Neural cell (in vitro differentiated cells): Measurements from ENCODE around the gene ONECUT3. TPM values are rescaled to one million over a fixed set of nuclear protein-coding genes. Genes with fewer than 3 reads are reported as not detected.
A peak's percentile ranks its signal among the peaks of the same experiment; 100 is the strongest.

Experiments used
- H2AFZ ChIP-seq: fragments of 200-600, 300-800 bp; sonication (generic), shearing (Covaris generic); 2 replicates; pipeline ENCODE4 v1.6.0; 2014; ENCODE audit warnings: low read depth, mild to moderate bottlenecking, antibody characterized with exemption, low read length, moderate library complexity
- H3F3A ChIP-seq: fragments of 200-600 bp; shearing (Covaris generic); 2 replicates; pipeline ENCODE4 v1.6.1; 2016; ENCODE audit warnings: mild to moderate bottlenecking, moderate library complexity, mixed read lengths, antibody characterized with exemption, low read length; ENCODE audit not compliant: insufficient read depth, poor library complexity, severe bottlenecking
- H3K27ac ChIP-seq: fragments of 200-600, 300-800 bp; sonication (generic), shearing (Covaris generic); 2 replicates; pipeline ENCODE4 v1.5.1; 2014; ENCODE audit warnings: mild to moderate bottlenecking, low read length, moderate library complexity
- H3K27me3 ChIP-seq: fragments of 300-800, 200-600 bp; sonication (generic), shearing (Covaris generic); 2 replicates; pipeline ENCODE4 v1.6.0; 2014; ENCODE audit warnings: mild to moderate bottlenecking, low read depth, low read length, moderate library complexity; ENCODE audit not compliant: insufficient read depth
- H3K36me3 ChIP-seq: fragments of 300-800, 200-600 bp; sonication (generic), shearing (Covaris generic); 2 replicates; pipeline ENCODE4 v1.5.1; 2014; ENCODE audit warnings: mild to moderate bottlenecking, antibody characterized with exemption, low read length, moderate library complexity; ENCODE audit not compliant: insufficient read depth
- H3K4me2 ChIP-seq: fragments of 300-800, 200-600 bp; sonication (generic), shearing (Covaris generic); 2 replicates; pipeline ENCODE4 v1.6.0; 2014; ENCODE audit warnings: mild to moderate bottlenecking, low read length
- H3K4me3 ChIP-seq: fragments of 300-800, 200-600 bp; sonication (generic), shearing (Covaris generic); 2 replicates; pipeline ENCODE4 v1.5.1; 2014; ENCODE audit warnings: mild to moderate bottlenecking, low read length, moderate library complexity
- H3K79me2 ChIP-seq: fragments of 200-600 bp; shearing (Covaris generic); replicated peaks from 2 replicates; pipeline ENCODE4 v1.6.0; 2014; ENCODE audit warnings: mild to moderate bottlenecking, low read length, moderate library complexity; ENCODE audit not compliant: insufficient read depth
- H3K9ac ChIP-seq: fragments of 300-800, 200-600 bp; sonication (generic), shearing (Covaris generic); 2 replicates; pipeline ENCODE4 v1.6.1; 2016; ENCODE audit warnings: mild to moderate bottlenecking, low read length, mixed read lengths
- H3K9me2 ChIP-seq: fragments of 200-600 bp; shearing (Covaris generic); 2 replicates; pipeline ENCODE4 v1.6.1; 2016; ENCODE audit warnings: mild to moderate bottlenecking, low read length, mixed read lengths; ENCODE audit not compliant: insufficient read depth
- H3K9me3 ChIP-seq: fragments of 200-600, 300-800 bp; sonication (generic), shearing (Covaris generic); 2 replicates; pipeline ENCODE4 v1.6.1; 2016; ENCODE audit warnings: mild to moderate bottlenecking, mixed run types, low read length, moderate library complexity, mixed read lengths
- H4K20me1 ChIP-seq: fragments of 200-600 bp; shearing (Covaris generic); 2 replicates; pipeline ENCODE4 v1.6.1; 2016; ENCODE audit warnings: mild to moderate bottlenecking, mixed run types; ENCODE audit not compliant: insufficient read depth
- CTCF ChIP-seq: fragments of 450-650 bp; IDR thresholded peaks from 2 replicates; pipeline ENCODE4 v1.5.1; 2014; ENCODE audit warnings: antibody characterized with exemption, mild to moderate bottlenecking, moderate library complexity; ENCODE audit not compliant: poor library complexity, severe bottlenecking
- EZH2 ChIP-seq: fragments of 200-600, 300-800 bp; shearing (Covaris generic), sonication (generic); IDR thresholded peaks from 2 replicates; pipeline ENCODE4 v1.6.1; 2014; ENCODE audit warnings: antibody characterized with exemption, low read length, borderline replicate concordance, mild to moderate bottlenecking; ENCODE audit not compliant: insufficient read depth, poor library complexity, severe bottlenecking
- POLR2AphosphoS5 ChIP-seq: IDR thresholded peaks from 2 replicates; pipeline ENCODE4 v1.6.1; 2012
- RAD21 ChIP-seq: fragments of 450-650 bp; conservative IDR thresholded peaks from 2 replicates; pipeline ENCODE4 v1.6.1; 2014; ENCODE audit warnings: antibody characterized with exemption, mild to moderate bottlenecking, moderate library complexity
- REST ChIP-seq: IDR thresholded peaks from 2 replicates; pipeline ENCODE4 v1.6.1; 2012; ENCODE audit warnings: borderline replicate concordance
- SMC3 ChIP-seq: fragments of 450-650 bp; conservative IDR thresholded peaks from 2 replicates; pipeline ENCODE4 v1.6.1; 2014; ENCODE audit warnings: antibody characterized with exemption, mild to moderate bottlenecking, moderate library complexity; ENCODE audit not compliant: poor library complexity
- polyA plus RNA-seq: library from polyadenylated mRNA; depleted of rRNA; stranded (reverse); fragments of >200 nt; gene quantifications from 2 replicates; pipeline ENCODE4 v1.2.3, GENCODE V29; 2014

ONECUT3 gene
- polyA plus RNA-seq, 1 donor from 2014 or later, result 0.45 TPM

DNA sequence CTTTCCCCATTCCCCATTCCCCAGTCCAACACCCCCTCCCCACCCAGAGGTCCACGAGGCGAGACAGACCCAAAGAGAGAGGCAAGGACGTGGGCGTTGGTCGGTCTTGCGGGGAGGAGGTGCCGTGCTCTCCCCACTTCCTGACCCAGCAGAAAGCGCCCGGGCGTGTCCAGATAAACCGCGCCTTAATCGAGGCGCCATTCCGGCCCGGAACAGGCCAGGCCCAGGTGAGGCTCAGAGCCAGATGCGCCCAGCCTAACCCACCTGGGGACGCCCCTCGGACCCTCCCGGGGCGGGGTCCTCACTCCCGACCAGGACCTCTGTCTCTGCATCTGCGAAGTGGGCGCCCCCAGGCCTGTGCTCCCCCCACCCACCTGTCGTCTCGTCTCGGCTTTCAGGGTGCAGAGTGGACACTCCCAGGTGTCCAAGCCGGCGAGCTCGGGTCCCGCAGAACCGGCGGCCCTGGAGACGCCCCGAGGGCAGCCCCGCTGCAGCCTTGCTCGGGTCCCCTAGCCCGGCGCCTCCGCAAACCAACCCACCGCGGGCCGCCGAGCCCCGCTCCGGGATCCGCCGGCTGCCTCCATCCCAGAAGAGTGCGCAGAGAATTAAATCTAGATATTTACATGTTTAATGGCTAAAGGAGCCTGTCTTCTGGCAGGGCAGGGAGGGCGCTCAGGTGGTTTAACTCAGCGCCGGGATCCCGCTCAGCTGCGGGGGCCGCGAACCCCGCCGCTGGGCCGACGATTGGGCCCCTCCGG lies 5.0 kb upstream of the ONECUT3 start:
- no peak overlapping the region for H3K27ac ChIP-seq
- H3K9me2 ChIP-seq, result no peaks in the 10 kb centered on the region
- H3K79me2 ChIP-seq, result no peaks in the 10 kb centered on the region
- no peak overlapping the region for H3K9ac ChIP-seq
- H3K4me2 ChIP-seq, result no peak overlapping the region
- H2AFZ ChIP-seq, result no peak overlapping the region
- H3F3A ChIP-seq, result no peaks in the 10 kb centered on the region
- peak overlapping the region; percentile 38 for H3K4me3 ChIP-seq
- H3K9me3 ChIP-seq, result no peaks in the 10 kb centered on the region
- H3K36me3 ChIP-seq, result no peaks in the 10 kb centered on the region
- H4K20me1 ChIP-seq, result no peaks in the 10 kb centered on the region
- H3K27me3 ChIP-seq, result peaks cover 82% of the 10 kb centered on the region
- TF ChIP-seq REST (no peak), EZH2 (peak; percentile 95)

- no peak overlapping the region for H3K4me2 ChIP-seq
- H3K27me3 ChIP-seq, result peaks cover 82% of the 10 kb centered on the region
- no peaks in the 10 kb centered on the region for H3K9me2 ChIP-seq
- H3K36me3 ChIP-seq, result no peaks in the 10 kb centered on the region
- no peaks in the 10 kb centered on the region for H3K9me3 ChIP-seq
- H2AFZ ChIP-seq, result no peak overlapping the region
- H3K27ac ChIP-seq, result no peak overlapping the region
- TF ChIP-seq SMC3 (no peak), POLR2AphosphoS5 (peak; percentile 63)
- H3K79me2 ChIP-seq, result no peaks in the 10 kb centered on the region
- H3F3A ChIP-seq, result no peaks in the 10 kb centered on the region
- peak overlapping the region; percentile 38 for H3K4me3 ChIP-seq
- H3K9ac ChIP-seq, result peak overlapping the region; percentile 26
- H4K20me1 ChIP-seq, result no peaks in the 10 kb centered on the region
These were observed 4.4 kb upstream of the ONECUT3 start for GRCh38 chr19:1748873-1749341.

DNA sequence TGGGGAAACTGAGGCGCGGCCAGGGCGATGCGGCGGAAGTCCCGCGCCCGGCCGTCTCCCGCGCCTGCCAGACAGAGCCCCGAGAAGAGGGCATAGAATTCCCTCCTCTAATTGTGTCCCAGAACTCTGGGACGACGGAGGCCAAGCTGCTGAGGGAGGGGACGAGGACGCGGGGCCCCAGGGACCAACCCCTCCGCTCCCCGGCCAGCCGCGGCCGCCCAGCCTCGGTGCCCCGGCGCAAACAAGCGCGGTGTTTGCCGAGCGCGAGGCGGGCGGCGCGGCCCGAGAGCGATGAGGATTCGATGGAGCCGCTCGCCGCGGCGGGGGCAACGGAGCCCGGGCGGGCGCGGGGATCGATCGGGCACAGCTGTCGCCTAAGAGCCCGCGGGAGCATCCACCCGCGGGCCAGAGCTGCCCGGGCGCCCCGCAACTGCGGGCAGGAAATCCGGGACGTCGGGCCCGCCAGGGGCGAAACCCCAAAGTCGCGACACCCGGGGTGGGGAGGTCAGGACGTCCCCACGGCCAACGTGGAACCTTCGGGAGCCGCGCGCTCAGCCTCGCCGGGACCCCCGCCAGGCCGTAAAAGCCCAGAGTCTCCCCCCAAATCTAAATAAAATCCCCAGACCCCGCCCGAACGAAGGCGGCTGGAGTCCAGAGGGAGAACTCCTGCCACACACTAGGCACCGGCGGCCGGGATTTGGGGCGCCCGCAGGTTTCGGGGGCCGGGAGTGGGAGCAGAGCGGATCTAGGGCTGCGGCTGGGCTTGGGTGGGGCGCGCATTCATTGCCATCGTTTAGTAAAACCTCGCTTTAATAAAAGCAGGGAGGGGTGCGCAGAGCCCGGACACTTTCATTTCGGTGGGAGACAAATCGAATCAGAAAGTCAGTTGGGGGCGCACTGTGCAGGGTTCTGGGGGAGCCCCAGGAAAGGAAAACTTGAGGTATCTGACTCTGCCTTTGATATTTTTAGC lies 3.6 kb upstream of the ONECUT3 start:
- H4K20me1 ChIP-seq, result no peaks in the 10 kb centered on the region
- no peaks in the 10 kb centered on the region for H3F3A ChIP-seq
- no peaks in the 10 kb centered on the region for H3K36me3 ChIP-seq
- no peak overlapping the region for H2AFZ ChIP-seq
- TF ChIP-seq RAD21 (no peak), CTCF (no peak), EZH2 (peak; percentile 73)
- no peak overlapping the region for H3K4me2 ChIP-seq
- no peaks in the 10 kb centered on the region for H3K9me2 ChIP-seq
- peak overlapping the region; percentile 38 for H3K4me3 ChIP-seq
- peaks cover 84% of the 10 kb centered on the region for H3K27me3 ChIP-seq
- no peaks in the 10 kb centered on the region for H3K79me2 ChIP-seq
- H3K27ac ChIP-seq, result no peak overlapping the region
- H3K9ac ChIP-seq, result peak overlapping the region; percentile 26
- no peaks in the 10 kb centered on the region for H3K9me3 ChIP-seq
